K562 (cell line): Measurements from ENCODE around the gene PRDM11. TPM values are rescaled to one million over a fixed set of nuclear protein-coding genes. Genes with fewer than 3 reads are reported as not detected.

Experiments used
- CEBPB ChIP-seq: fragments of 450-650 bp; IDR thresholded peaks from 2 replicates; pipeline ENCODE4 v1.6.1; 2016; ENCODE audit warnings: missing genetic modification characterization, missing compliant biosample characterization
- CEBPG ChIP-seq, 3 experiments: fragments of 200-800 bp in 1 of 3; sonication (Bioruptor generic) in 1 of 3; sonication (generic) in 1 of 3; formaldehyde crosslinking in 1 of 3; IDR thresholded peaks in 2 of 3; conservative IDR thresholded peaks in 1 of 3; 2 replicates each; pipeline versions ENCODE4 v1.6.1 to v1.8.0; 2016 to 2022; ENCODE audit warnings: missing compliant biosample characterization in 2 of 3, missing genetic modification characterization in 2 of 3, mild to moderate bottlenecking in 1 of 3, missing genetic modification reagents in 1 of 3
- GATAD2A ChIP-seq: fragments of 450-650 bp; IDR thresholded peaks from 2 replicates; pipeline ENCODE4 v1.6.1; 2017
- ILK ChIP-seq: fragments of 450-650 bp; IDR thresholded peaks from 2 replicates; pipeline ENCODE4 v1.6.1; 2016; ENCODE audit warnings: missing genetic modification characterization, low read depth, mild to moderate bottlenecking, missing compliant biosample characterization, moderate library complexity, borderline replicate concordance
- IRF2 ChIP-seq: sonication (generic); formaldehyde crosslinking; IDR thresholded peaks from 2 replicates; pipeline ENCODE4 v1.8.1; 2022; ENCODE audit warnings: mild to moderate bottlenecking, missing genetic modification reagents
- JUND ChIP-seq, 2 experiments: IDR thresholded peaks; 2 replicates in 1 of 2; 3 replicates in 1 of 2; pipeline ENCODE4 v1.6.1; 2011; ENCODE audit warnings: borderline replicate concordance in 2 of 2, low read depth in 2 of 2, low read length in 2 of 2, improper control_type of control experiment in 1 of 2, missing biosample characterization in 1 of 2, missing genetic modification characterization in 1 of 2, missing genetic modification reagents in 1 of 2
- NR2C2 ChIP-seq, 2 experiments: fragments of 200-800 bp in 1 of 2; sonication (Bioruptor generic) in 1 of 2; sonication (generic) in 1 of 2; formaldehyde crosslinking in 1 of 2; IDR thresholded peaks; 2 replicates each; pipeline versions ENCODE4 v1.6.1 to v1.8.0; 2016 to 2022; ENCODE audit warnings: mild to moderate bottlenecking in 1 of 2, missing compliant biosample characterization in 1 of 2, missing genetic modification characterization in 1 of 2, missing genetic modification reagents in 1 of 2
- PHF8 ChIP-seq: fragments of 200-600 bp; sonication (generic); IDR thresholded peaks from 2 replicates; pipeline ENCODE4 v1.6.1; 2012; ENCODE audit warnings: mixed run types, mild to moderate bottlenecking, inconsistent platforms, low read length, moderate library complexity, borderline replicate concordance
- POLR2A ChIP-seq: fragments of 450-650 bp; conservative IDR thresholded peaks from 2 replicates; pipeline ENCODE4 v1.6.1; 2016
- POLR2AphosphoS5 ChIP-seq: IDR thresholded peaks from 2 replicates; pipeline ENCODE4 v1.6.1; 2011; ENCODE audit warnings: mild to moderate bottlenecking, low read depth, low read length, moderate library complexity; ENCODE audit not compliant: control insufficient read depth, insufficient read depth
- POLR3G ChIP-seq: IDR thresholded peaks from 2 replicates; pipeline ENCODE4 v1.6.1; 2011; ENCODE audit not compliant: insufficient read length, insufficient replicate concordance; ENCODE audit errors: extremely low read depth
- STAT5B ChIP-seq: fragments of 250-450 bp; sonication (Bioruptor Pico); IDR thresholded peaks from 2 replicates; pipeline ENCODE4 v1.8.0; 2021; ENCODE audit warnings: mild to moderate bottlenecking, inconsistent platforms
- ZBTB7A ChIP-seq: IDR thresholded peaks from 2 replicates; pipeline ENCODE4 v1.6.1; 2011; ENCODE audit warnings: low read depth, mild to moderate bottlenecking, low read length, moderate library complexity, borderline replicate concordance; ENCODE audit not compliant: control insufficient read depth
- ZNF212 ChIP-seq: fragments of 450-650 bp; formaldehyde crosslinking; IDR thresholded peaks from 2 replicates; pipeline ENCODE4 v1.4.0; 2020; ENCODE audit warnings: mild to moderate bottlenecking
- ZNF232 ChIP-seq: sonication (generic); formaldehyde crosslinking; IDR thresholded peaks from 2 replicates; pipeline ENCODE4 v1.8.0; 2022; ENCODE audit warnings: mild to moderate bottlenecking, missing genetic modification reagents
- ZNF57 ChIP-seq: fragments of 450-650 bp; formaldehyde crosslinking; IDR thresholded peaks from 2 replicates; pipeline ENCODE4 v1.4.0; 2020; ENCODE audit warnings: mild to moderate bottlenecking, moderate library complexity
- ZSCAN32 ChIP-seq: fragments of 450-650 bp; formaldehyde crosslinking; IDR thresholded peaks from 2 replicates; pipeline ENCODE4 v1.4.0; 2020; ENCODE audit warnings: mild to moderate bottlenecking, moderate library complexity
- polyA plus RNA-seq, 8 experiments: library from polyadenylated mRNA; depleted of rRNA in 4 of 8; stranded (reverse) in 5 of 8; unstranded in 3 of 8; fragments of >200 nt; fragmentation: Nextera tagmentation in 2 of 8; fragmentation: Illumina TruSeq in 1 of 8; extraction: Ambion mirVana in 2 of 8; extraction: Trizol in 1 of 8; gene quantifications; 2 replicates each; pipeline versions ENCODE4 v1.2.1 to v1.2.3, GENCODE V29; 2011 to 2014; ENCODE audit warnings: inconsistent platforms in 1 of 8, missing spikeins in 1 of 8
- total RNA-seq, 7 experiments: library from RNA; depleted of rRNA in 6 of 7; stranded (reverse); fragments of >200 nt in 6 of 7; fragmentation: Illumina TruSeq in 2 of 7; extraction: Trizol in 2 of 7; gene quantifications; 2 replicates each; pipeline versions ENCODE4 v1.2.1 to v1.2.3, GENCODE V29; 2011 to 2021; ENCODE audit warnings: low replicate concordance in 1 of 7
- TF ChIP-seq, protein P1 (sequence below): sonication (generic); formaldehyde crosslinking; IDR thresholded peaks from 2 replicates; pipeline ENCODE4 v1.4.0; 2020; ENCODE audit warnings: mild to moderate bottlenecking, missing genetic modification reagents
- TF ChIP-seq, protein P2 (sequence below): fragments of 450-650 bp; formaldehyde crosslinking; IDR thresholded peaks from 2 replicates; pipeline ENCODE4 v1.4.0; 2022; ENCODE audit warnings: missing genetic modification characterization
- TF ChIP-seq, protein P3 (sequence below): fragments of 450-650 bp; IDR thresholded peaks from 2 replicates; pipeline ENCODE4 v1.6.1; 2016; ENCODE audit warnings: missing biosample characterization, missing genetic modification characterization
- TF ChIP-seq, protein P4 (sequence below), 2 experiments: fragments of 200-800 bp in 1 of 2; sonication (Bioruptor generic) in 1 of 2; sonication (generic) in 1 of 2; formaldehyde crosslinking in 1 of 2; IDR thresholded peaks in 1 of 2; conservative IDR thresholded peaks in 1 of 2; 2 replicates each; pipeline versions ENCODE4 v1.5.0 to v1.6.1; 2016 to 2020; ENCODE audit warnings: missing compliant biosample characterization in 1 of 2, missing genetic modification characterization in 1 of 2, missing genetic modification reagents in 1 of 2

Gene PRDM11
- total and polyA plus RNA-seq, 9 of the 15 experiments (the other 6 are each of a cell fraction or from before 2014, with no cell fraction given) = 0.01 to 1.1 (median 0.29) TPM

DNA sequence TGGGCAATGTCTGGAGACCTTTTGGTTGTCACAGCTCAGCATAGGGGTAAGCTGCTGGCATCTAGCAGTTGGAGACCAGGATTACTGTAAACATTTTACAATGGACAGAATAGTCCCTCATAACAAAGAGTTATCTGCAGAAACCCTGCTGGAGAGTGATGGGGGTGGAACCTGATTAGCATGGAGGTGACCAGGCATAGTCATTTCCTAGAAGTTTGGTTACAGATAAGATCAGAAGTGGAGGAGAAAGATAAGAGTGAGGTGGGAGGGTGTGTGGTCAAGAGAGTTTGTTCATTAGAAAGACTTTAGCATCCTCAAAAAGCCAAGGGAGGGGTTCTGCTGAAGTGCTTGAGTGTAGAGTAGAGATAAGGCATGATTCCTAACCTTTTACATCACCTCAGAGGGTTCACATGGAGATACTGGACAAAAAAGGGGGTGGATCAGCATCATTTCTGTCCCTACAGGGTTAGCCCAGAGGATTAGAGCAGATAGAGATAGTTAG, 38.8 kb downstream of the PRDM11 start (continued):
- TF ChIP-seq, protein P1, sequence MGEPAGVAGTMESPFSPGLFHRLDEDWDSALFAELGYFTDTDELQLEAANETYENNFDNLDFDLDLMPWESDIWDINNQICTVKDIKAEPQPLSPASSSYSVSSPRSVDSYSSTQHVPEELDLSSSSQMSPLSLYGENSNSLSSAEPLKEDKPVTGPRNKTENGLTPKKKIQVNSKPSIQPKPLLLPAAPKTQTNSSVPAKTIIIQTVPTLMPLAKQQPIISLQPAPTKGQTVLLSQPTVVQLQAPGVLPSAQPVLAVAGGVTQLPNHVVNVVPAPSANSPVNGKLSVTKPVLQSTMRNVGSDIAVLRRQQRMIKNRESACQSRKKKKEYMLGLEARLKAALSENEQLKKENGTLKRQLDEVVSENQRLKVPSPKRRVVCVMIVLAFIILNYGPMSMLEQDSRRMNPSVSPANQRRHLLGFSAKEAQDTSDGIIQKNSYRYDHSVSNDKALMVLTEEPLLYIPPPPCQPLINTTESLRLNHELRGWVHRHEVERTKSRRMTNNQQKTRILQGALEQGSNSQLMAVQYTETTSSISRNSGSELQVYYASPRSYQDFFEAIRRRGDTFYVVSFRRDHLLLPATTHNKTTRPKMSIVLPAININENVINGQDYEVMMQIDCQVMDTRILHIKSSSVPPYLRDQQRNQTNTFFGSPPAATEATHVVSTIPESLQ (CRISPR knock-in tag) = no peak
- TF ChIP-seq CEBPB (peak; percentile 49; the same call in 1 of the 2 replicates), ZNF212 (CRISPR knock-in tag) (no peak), JUND (IDR thresholded peaks at IDR 0.05; ENCODE audit: borderline replicate concordance, low read depth, low read length) (peak; percentile 71; the same call in 1 of the 2 replicates), JUND (tag; IDR thresholded peaks at IDR 0.05; ENCODE audit: borderline replicate concordance, low read depth, low read length) (peak; percentile 85; the same call in 2 of the 3 replicates), GATAD2A (no peak), POLR2A (no peak), POLR3G (no peak), ZNF57 (CRISPR knock-in tag) (no peak), POLR2AphosphoS5 (peak; percentile 66), ZNF232 (CRISPR knock-in tag) (no peak), CEBPG (CRISPR knock-in tag; IDR thresholded peaks at IDR 0.05) (no peak), CEBPG (tag; conservative IDR thresholded peaks at IDR 0.05 in 1 of 2, IDR thresholded peaks at IDR 0.05 in 1 of 2) (peak; percentile 44 to 72; a peak in 3 of 4 replicates), STAT5B (CRISPR knock-in tag) (no peak), ZBTB7A (no peak), ZSCAN32 (CRISPR knock-in tag) (no peak), NR2C2 (CRISPR knock-in tag; IDR thresholded peaks at IDR 0.05) (no peak), NR2C2 (tag; IDR thresholded peaks at IDR 0.05) (peak; percentile 62), IRF2 (no peak), ILK (tag) (no peak), PHF8 (no peak)
- TF ChIP-seq, protein P2, sequence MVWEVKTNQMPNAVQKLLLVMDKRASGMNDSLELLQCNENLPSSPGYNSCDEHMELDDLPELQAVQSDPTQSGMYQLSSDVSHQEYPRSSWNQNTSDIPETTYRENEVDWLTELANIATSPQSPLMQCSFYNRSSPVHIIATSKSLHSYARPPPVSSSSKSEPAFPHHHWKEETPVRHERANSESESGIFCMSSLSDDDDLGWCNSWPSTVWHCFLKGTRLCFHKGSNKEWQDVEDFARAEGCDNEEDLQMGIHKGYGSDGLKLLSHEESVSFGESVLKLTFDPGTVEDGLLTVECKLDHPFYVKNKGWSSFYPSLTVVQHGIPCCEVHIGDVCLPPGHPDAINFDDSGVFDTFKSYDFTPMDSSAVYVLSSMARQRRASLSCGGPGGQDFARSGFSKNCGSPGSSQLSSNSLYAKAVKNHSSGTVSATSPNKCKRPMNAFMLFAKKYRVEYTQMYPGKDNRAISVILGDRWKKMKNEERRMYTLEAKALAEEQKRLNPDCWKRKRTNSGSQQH (CRISPR knock-in tag) = peak; percentile 57; the same call in 1 of the 2 replicates
- TF ChIP-seq, protein P3, sequence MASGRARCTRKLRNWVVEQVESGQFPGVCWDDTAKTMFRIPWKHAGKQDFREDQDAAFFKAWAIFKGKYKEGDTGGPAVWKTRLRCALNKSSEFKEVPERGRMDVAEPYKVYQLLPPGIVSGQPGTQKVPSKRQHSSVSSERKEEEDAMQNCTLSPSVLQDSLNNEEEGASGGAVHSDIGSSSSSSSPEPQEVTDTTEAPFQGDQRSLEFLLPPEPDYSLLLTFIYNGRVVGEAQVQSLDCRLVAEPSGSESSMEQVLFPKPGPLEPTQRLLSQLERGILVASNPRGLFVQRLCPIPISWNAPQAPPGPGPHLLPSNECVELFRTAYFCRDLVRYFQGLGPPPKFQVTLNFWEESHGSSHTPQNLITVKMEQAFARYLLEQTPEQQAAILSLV (tag) = peak; percentile 46; the same call in 1 of the 2 replicates
- TF ChIP-seq, protein P4, sequence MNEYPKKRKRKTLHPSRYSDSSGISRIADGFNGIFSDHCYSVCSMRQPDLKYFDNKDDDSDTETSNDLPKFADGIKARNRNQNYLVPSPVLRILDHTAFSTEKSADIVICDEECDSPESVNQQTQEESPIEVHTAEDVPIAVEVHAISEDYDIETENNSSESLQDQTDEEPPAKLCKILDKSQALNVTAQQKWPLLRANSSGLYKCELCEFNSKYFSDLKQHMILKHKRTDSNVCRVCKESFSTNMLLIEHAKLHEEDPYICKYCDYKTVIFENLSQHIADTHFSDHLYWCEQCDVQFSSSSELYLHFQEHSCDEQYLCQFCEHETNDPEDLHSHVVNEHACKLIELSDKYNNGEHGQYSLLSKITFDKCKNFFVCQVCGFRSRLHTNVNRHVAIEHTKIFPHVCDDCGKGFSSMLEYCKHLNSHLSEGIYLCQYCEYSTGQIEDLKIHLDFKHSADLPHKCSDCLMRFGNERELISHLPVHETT (CRISPR knock-in tag; conservative IDR thresholded peaks at IDR 0.05 in 1 of 2, IDR thresholded peaks at IDR 0.05 in 1 of 2) = peak in 1 of 2 experiments; percentile 79; a peak in 2 of 4 replicates
